Endothelial cell of umbilical vein (primary cell): ENCODE results near the gene ALDH7A1.

ENCODE experiments used
- EZH2 ChIP-seq: IDR thresholded peaks from 2 replicates; pipeline ENCODE4 v1.6.1; 2012; ENCODE audit warnings: borderline replicate concordance, low read depth, mild to moderate bottlenecking, moderate library complexity, low read length, inconsistent platforms; ENCODE audit not compliant: severe bottlenecking
- MYC ChIP-seq: IDR thresholded peaks from one replicate; pipeline ENCODE4 v1.6.1; 2011; ENCODE audit warnings: mild to moderate bottlenecking, low read depth, low read length
- TF ChIP-seq, protein P1 (sequence below), 2 donors: IDR thresholded peaks; 1 replicate in 1 of 2; 2 replicates in 1 of 2; pipeline ENCODE4 v1.5.1; 2011; ENCODE audit warnings: low read length in 2 of 2, mild to moderate bottlenecking in 2 of 2, moderate library complexity in 2 of 2, control low read depth in 1 of 2, inconsistent platforms in 1 of 2, low read depth in 1 of 2; ENCODE audit not compliant: insufficient read depth in 1 of 2; ENCODE audit errors: extremely low read depth in 1 of 2

GRCh38 chr5:126624534-126624933, 29.5 kb upstream of the ALDH7A1 start:
- TF ChIP-seq MYC: no peak
- TF ChIP-seq, protein P1, sequence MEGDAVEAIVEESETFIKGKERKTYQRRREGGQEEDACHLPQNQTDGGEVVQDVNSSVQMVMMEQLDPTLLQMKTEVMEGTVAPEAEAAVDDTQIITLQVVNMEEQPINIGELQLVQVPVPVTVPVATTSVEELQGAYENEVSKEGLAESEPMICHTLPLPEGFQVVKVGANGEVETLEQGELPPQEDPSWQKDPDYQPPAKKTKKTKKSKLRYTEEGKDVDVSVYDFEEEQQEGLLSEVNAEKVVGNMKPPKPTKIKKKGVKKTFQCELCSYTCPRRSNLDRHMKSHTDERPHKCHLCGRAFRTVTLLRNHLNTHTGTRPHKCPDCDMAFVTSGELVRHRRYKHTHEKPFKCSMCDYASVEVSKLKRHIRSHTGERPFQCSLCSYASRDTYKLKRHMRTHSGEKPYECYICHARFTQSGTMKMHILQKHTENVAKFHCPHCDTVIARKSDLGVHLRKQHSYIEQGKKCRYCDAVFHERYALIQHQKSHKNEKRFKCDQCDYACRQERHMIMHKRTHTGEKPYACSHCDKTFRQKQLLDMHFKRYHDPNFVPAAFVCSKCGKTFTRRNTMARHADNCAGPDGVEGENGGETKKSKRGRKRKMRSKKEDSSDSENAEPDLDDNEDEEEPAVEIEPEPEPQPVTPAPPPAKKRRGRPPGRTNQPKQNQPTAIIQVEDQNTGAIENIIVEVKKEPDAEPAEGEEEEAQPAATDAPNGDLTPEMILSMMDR (IDR thresholded peaks at IDR 0.05; ENCODE audit: extremely low read depth in 1 of 2, insufficient read depth in 1 of 2, low read depth in 1 of 2, low read length in 2 of 2): no peak
- no peak for TF ChIP-seq EZH2
